ENCODE data around the gene GPX4. TPM values are rescaled to one million over a fixed set of nuclear protein-coding genes. Genes with fewer than 3 reads are reported as not detected.

Gene GPX4
- total and polyA plus RNA-seq, 9 of the 15 experiments (the other 6 are each of a cell fraction or from before 2014, with no cell fraction given) = 61.4 to 661 (median 349) TPM

DNA sequence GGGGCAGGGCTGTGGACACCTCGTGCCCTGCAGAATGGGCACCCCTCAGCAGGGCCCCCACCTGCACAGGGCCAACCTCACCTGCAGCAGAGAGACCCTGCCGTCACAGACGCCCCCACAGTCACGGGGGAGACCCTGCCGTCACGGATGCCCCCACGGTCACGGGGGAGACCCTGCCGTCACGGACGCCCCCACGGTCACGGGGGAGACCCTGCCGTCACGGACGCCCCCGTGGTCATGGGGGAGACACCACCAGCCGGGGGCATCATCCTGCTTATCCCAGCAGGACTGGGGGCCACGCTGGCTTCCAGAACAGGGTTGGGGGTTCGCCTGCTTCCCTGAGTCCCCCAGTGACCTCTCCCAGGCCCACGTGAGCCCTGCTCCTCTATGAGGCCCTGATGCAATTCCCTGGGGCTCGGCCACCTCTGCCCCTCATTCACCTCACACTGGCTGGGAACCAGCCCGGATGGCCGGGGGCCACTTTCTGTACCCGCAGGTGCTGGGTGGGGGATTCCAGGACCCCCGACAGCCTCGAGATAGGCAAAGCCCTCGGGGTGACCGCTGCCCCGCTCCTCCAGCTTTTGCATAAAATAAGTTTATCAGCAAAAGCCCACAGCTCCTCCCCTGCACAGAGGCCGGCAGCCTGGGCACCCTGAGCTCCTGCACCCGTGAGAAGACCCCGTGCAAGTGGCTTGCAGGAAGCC, 46.7 kb downstream of the GPX4 start:
- in situ Hi-C loops (cut with MboI) (no loop called here), intact Hi-C loops (cut with micrococcal nuclease) (no loop called here)
- H3K27ac ChIP-seq (ENCODE audit: extremely low read depth, low read depth, low read length) = no peak overlapping the region
- no peak overlapping the region for H2AFZ ChIP-seq (ENCODE audit: low read depth, low read length)
- TF ChIP-seq, protein P1, sequence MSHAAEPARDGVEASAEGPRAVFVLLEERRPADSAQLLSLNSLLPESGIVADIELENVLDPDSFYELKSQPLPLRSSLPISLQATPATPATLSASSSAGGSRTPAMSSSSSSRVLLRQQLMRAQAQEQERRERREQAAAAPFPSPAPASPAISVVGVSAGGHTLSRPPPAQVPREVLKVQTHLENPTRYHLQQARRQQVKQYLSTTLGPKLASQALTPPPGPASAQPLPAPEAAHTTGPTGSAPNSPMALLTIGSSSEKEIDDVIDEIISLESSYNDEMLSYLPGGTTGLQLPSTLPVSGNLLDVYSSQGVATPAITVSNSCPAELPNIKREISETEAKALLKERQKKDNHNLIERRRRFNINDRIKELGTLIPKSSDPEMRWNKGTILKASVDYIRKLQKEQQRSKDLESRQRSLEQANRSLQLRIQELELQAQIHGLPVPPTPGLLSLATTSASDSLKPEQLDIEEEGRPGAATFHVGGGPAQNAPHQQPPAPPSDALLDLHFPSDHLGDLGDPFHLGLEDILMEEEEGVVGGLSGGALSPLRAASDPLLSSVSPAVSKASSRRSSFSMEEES (CRISPR knock-in tag; IDR thresholded peaks at IDR 0.05) = no peak
- no peak for TF ChIP-seq ZNF75A (CRISPR knock-in tag; IDR thresholded peaks at IDR 0.05)
- TF ChIP-seq RBM22 (IDR thresholded peaks at IDR 0.05; ENCODE audit: low read depth, low read length, poor library complexity, severe bottlenecking) = peak; percentile 14
- TF ChIP-seq, protein P2, sequence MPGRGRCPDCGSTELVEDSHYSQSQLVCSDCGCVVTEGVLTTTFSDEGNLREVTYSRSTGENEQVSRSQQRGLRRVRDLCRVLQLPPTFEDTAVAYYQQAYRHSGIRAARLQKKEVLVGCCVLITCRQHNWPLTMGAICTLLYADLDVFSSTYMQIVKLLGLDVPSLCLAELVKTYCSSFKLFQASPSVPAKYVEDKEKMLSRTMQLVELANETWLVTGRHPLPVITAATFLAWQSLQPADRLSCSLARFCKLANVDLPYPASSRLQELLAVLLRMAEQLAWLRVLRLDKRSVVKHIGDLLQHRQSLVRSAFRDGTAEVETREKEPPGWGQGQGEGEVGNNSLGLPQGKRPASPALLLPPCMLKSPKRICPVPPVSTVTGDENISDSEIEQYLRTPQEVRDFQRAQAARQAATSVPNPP (IDR thresholded peaks at IDR 0.05; ENCODE audit: borderline replicate concordance, insufficient read depth, insufficient read length) = no peak
- no peak for TF ChIP-seq ZNF830 (CRISPR knock-in tag; IDR thresholded peaks at IDR 0.05)
- TF ChIP-seq, protein P3, sequence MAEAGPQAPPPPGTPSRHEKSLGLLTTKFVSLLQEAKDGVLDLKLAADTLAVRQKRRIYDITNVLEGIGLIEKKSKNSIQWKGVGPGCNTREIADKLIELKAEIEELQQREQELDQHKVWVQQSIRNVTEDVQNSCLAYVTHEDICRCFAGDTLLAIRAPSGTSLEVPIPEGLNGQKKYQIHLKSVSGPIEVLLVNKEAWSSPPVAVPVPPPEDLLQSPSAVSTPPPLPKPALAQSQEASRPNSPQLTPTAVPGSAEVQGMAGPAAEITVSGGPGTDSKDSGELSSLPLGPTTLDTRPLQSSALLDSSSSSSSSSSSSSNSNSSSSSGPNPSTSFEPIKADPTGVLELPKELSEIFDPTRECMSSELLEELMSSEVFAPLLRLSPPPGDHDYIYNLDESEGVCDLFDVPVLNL (CRISPR knock-in tag; IDR thresholded peaks at IDR 0.05; ENCODE audit: low read depth) = no peak
- no peak for TF ChIP-seq POLR2H (tag; IDR thresholded peaks at IDR 0.05; ENCODE audit: low read depth)
- TF ChIP-seq, protein P4, sequence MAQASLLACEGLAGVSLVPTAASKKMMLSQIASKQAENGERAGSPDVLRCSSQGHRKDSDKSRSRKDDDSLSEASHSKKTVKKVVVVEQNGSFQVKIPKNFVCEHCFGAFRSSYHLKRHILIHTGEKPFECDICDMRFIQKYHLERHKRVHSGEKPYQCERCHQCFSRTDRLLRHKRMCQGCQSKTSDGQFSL (CRISPR knock-in tag; IDR thresholded peaks at IDR 0.05) = no peak
- TF ChIP-seq, protein P4 (tag; IDR thresholded peaks at IDR 0.05) = no peak
- no peak for TF ChIP-seq CBX2 (IDR thresholded peaks at IDR 0.05; ENCODE audit: insufficient read depth, low read length, poor library complexity, severe bottlenecking)
- H3K36me3 ChIP-seq (ENCODE audit: control insufficient read depth, insufficient read depth, low read length) = peaks cover 43% of the 10 kb centered on the region; the same call in 1 of the 3 replicates
- no peaks in the 10 kb centered on the region for H4K20me1 ChIP-seq (replicated peaks; ENCODE audit: control insufficient read depth, insufficient read depth, low read length)
- H3K9me1 ChIP-seq (ENCODE audit: control insufficient read depth, insufficient read depth, low read length) = no peaks in the 10 kb centered on the region
- POLR2A ChIA-PET = no interaction called here
- no peak overlapping the region for H3K4me2 ChIP-seq (ENCODE audit: insufficient read depth, low read length)
- peaks cover 0 to 63% of the 10 kb centered on the region in 2 experiments; a peak in 2 of 5 replicates for H3K4me1 ChIP-seq (replicated peaks in 1 of 2; ENCODE audit: control insufficient read depth in 2 of 2, insufficient read depth in 2 of 2, low read length in 2 of 2)
- CTCF ChIA-PET (ENCODE audit: low intra/inter-chr PET ratio) = no interaction called here
- BruUV-seq (replicated peaks) = no TSS peak
- no peak for ATAC-seq
- H3K4me3 ChIP-seq = no peak overlapping the region
- H3K27me3 ChIP-seq (ENCODE audit: control insufficient read depth in 2 of 2, insufficient read depth in 2 of 2, low read length in 2 of 2) = no peaks in the 10 kb centered on the region
- H3K9me3 ChIP-seq (replicated peaks; ENCODE audit: control insufficient read depth, insufficient read depth, low read depth, low read length) = no peaks in the 10 kb centered on the region
- WGBS (ENCODE audit: insufficient coverage, low coverage, missing lambda C conversion rate) = 93% methylated on average over 17 of the region's 33 CpGs
- DNase-seq (ENCODE audit: extremely low read depth in 1 of 4, low spot score in 3 of 4) = no peak
- FAIRE-seq = no peak
- H3K79me2 ChIP-seq (ENCODE audit: control insufficient read depth, insufficient read depth, low read length) = 0 out of 3 replicates have a peak, but pooled peaks cover under 1% of the 10 kb centered on the region
- H3K9ac ChIP-seq (ENCODE audit: insufficient read depth in 1 of 2, low read depth in 2 of 2, low read length in 2 of 2) = no peak overlapping the region; a peak in 1 of 4 replicates
